Frontal cortex (tissue), 4 donors: ENCODE measurements around the gene LRRC10B. TPM values are rescaled to one million over a fixed set of nuclear protein-coding genes. Genes with fewer than 3 reads are reported as not detected.
A peak's percentile ranks its signal among the peaks of the same experiment; 100 is the strongest.

Source experiments
- DNase-seq, 2 donors: peaks; one replicate each; pipeline ENCODE4 v3.0.0; 2012; ENCODE audit warnings: low spot score in 2 of 2
- FAIRE-seq: peaks from 2 replicates; lab custom pipeline; 2012; peaks lifted over from hg19 to GRCh38; lab: Jason Lieb, UNC
- total RNA-seq: library from RNA; depleted of rRNA; stranded (reverse); fragments of >200 nt; gene quantifications from one replicate; pipeline ENCODE4 v1.2.3, GENCODE V29; 2014
- donor health status: control.
- donor health status: control.
- donor health status: control.

Gene LRRC10B
- total RNA-seq, 1 donor from 2014 or later, result 2.9 TPM

DNA sequence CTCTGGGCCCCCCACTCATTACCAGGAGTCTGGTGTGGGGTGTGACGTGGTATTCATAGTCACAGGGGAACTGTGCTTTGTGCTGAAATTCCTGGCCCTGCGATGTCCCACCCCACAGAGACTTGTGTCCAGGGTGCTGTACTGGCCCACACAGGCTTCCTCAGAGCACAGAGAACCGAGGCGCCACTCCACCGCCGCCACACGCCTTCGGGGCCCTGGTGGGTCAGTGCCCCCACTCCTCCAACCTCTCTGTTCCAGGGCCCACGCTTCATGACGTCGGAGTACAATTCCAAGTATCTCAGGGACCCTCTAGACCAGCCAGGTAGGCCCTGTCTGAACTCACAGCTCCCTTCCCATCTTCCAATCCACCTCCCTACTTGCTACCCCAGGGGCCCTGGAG lies 23.5 kb upstream of the LRRC10B start:
- FAIRE-seq, result no peak
- peak in 1 of 2 donors; percentile 2 for DNase-seq

DNA sequence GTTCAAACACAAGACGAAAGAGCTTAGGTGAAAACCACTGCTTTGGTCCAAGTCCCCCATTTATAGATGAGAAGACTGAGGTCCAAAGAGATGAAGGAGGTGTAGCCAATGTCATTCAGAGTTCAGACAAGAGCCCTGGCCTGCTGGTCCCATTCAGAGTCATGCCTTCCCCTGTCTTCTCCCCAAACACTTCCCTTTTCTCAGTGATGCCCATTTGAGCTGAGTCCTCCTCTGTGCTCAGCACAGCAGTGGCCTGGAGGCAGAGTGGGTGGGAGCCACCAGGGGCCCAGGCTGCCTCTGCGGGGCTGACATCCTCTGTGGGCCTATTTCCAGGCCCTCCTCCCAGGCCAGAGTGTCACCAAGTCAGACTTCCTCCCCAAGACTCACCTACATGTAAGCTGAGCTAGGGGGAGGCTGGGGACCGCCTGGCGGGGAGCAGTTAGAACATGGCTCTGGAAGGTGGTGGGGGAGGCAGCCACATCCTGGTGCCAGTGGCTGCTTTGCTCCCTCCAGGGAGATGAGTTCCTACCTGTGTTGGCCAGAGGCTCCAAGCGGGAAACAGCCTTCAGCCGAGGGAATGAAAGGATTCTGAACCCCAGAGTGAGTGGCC lies 22.4 kb upstream of the LRRC10B start:
- FAIRE-seq (no peak), DNase-seq (peak in 1 of 2 donors; percentile 5)

DNA sequence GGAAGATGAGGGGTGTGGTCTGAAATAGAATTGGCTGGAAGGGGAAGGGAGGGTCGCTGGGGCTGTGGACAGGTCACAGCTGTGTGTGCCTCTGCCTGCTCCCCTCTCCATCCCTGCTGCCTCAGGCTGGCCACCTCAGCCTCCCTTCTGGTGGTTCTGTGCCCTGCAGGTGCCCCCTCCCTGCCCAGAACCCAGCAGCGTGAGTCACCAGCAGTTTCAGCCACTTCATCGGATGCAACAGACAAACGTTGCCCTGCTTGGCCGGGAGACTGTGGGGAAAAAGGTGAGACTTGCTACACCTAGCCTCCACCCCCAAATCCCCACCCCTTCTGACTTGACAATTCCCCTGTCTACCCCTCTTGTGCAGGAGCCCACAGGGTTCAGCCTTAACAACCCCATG lies 21.8 kb upstream of the LRRC10B start:
- FAIRE-seq, result no peak
- no peak for DNase-seq

DNA sequence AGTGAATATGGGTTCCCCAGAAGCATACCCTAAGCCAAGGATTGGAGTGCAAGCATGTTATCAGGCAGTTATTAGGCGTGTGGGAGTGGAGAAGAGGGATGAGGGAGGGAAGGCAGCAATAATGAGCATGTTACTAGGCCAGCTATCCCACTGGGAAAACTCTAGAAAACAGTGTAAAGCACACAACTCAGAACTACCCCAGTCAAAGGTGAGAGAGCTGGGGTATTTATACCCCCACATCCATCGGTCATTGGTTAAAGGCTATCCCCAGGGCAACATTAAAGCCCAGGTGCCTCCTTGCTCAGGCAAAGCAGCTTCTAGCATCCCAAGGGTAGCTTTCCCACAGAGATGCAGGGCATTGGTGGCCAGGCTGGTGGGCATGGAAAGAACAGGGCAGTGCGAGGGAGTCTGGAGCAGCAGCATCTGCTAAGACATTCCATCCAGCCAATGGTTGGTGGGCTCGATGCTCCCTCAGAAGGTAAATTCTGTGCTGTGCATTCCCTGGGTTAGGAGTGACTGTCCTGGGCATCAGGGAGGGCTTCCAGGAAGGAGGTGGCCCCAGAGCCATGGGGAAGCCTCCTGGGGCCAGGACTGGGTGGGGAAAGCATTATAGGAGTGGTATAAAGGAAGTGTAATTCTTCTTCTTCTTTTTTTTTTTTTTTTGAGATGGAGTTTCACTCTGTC lies 21.1 kb upstream of the LRRC10B start:
- no peak for FAIRE-seq

DNA sequence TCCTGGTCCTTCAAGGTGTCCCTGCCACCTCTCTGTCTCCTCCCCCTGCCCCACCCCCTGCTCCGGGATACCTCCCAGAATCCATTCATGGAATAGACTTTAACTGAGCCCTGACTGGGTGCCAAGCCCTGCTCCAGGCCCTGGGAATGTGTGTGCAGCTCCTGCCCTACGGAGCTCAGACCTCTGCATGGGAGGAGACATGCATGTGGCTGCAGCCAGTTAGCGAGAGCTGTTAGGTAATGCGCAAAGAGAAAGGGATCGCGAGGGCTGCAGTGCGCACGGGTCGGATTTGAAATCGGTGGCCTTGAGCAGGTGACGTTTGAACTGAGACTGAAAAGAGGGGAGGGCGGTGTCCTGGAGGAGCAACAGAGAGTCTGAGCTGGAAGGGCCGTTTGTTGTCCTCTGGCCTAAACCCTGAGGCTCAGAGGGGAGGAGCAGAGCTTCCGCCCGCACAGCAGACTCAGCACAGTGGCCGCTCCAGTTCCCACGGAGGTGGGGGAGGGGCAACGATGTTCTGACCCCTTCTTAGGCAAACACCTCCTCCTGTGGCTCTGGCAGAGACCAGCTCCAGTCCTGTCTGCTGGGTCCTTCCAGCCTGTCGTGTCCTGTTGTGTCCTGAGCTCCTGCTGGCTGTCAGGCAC lies 19.8 kb upstream of the LRRC10B start:
- DNase-seq, result no peak
- FAIRE-seq, result no peak

More for the DNA sequence above, 21.1 kb upstream of the LRRC10B start:
- no peak for DNase-seq

DNA sequence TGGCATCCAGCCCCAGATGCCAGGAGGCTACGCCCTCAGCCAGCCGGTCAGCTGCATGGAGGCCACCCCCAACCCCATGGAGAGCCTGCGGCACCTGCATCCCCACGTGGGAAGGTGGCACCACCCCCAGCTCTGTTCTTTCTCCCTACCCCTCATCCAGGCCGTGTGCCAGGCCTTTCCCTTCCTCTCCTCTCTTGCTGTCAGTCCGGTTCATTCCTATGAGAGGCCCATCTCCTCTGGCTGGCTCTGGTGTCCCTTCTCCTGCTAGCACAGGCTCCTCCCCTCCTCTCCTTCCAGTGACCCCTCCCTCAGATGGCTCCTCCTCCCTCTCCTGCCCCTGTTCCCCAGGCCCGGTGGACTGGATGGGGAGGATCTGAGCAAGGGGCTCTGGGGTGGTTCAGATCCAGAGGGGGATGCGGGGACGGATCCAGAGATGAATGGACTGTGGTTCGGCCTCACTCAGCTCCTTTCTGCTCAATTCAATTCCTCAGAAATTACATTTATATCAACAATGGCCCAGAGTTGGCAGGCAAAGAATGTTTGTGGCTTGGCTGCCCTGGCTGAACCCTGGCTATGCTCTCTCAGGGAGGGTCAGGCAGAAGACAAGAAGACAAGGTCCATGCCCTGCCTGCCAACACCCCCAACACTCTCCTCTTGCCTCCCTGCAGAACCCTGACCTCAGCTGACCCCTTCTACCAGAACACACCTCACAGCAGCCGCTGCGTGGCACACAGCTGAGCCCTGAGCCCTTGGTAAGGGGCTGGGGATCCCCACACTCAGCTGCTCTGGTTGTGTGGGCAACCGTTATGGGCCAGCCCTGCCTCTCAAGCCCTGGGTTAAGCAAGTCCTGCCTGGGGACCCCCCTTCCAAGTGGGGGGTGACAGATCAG lies 18.5 kb upstream of the LRRC10B start:
- no peak for DNase-seq
- FAIRE-seq, result no peak

DNA sequence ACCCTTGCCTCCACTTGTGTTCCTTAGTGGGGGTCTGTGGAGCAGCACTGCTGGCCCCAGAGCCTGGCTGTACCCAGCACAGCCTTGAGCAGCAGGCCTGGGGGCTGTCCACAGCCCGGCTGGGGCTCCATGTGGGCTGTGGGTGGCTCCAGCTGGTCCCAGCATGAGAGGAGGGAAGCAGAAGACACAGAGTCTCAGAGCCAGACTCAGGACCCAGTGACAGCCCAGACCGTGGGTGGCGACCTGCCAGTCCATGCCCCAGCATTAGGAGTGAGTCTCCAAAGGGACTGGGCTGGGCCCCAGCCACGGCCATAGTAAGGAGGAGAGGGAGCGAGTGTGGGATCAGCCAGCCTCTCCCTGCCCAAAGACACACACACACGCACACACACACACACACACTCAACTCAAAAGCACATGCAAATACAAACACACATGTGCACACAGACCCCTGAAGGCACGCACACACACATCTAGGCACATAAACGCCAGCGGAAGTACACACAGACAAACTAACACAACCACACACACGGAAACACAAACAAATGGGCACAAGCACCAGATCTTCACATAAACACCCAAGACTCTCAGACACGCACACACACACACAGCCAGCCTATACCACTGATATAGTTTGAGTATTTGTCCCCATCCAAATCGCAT lies 16.7 kb upstream of the LRRC10B start:
- FAIRE-seq, result no peak
- DNase-seq, result no peak

DNA sequence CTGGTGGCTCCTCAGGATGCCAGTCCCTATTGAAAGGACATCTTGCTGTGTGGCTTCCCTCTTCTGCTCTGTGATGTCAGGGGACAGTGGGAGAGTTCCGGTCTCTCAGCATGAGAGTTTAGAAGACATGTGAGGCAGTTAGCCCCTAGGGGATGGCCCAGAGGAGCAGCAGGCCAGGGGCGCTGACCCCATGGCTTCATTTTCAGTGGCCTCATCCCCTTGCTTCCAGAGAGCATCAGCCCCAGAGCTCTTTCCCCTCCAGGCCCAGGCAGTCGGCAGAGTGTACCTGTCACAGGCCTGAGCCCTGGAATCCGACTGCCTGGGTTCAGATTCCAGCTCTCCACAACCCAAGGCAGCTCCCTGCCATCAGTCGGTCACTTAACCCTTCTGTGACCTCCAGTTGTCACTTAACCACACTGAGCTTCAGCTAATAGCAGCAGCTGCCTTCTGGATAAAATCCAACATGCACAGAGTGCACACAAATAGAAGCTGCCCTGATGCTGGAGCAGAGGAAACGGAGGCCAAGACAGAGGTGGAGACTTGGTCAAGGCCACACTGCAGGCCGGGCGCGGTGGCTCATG lies 14.1 kb upstream of the LRRC10B start:
- DNase-seq, result no peak
- FAIRE-seq, result no peak

DNA sequence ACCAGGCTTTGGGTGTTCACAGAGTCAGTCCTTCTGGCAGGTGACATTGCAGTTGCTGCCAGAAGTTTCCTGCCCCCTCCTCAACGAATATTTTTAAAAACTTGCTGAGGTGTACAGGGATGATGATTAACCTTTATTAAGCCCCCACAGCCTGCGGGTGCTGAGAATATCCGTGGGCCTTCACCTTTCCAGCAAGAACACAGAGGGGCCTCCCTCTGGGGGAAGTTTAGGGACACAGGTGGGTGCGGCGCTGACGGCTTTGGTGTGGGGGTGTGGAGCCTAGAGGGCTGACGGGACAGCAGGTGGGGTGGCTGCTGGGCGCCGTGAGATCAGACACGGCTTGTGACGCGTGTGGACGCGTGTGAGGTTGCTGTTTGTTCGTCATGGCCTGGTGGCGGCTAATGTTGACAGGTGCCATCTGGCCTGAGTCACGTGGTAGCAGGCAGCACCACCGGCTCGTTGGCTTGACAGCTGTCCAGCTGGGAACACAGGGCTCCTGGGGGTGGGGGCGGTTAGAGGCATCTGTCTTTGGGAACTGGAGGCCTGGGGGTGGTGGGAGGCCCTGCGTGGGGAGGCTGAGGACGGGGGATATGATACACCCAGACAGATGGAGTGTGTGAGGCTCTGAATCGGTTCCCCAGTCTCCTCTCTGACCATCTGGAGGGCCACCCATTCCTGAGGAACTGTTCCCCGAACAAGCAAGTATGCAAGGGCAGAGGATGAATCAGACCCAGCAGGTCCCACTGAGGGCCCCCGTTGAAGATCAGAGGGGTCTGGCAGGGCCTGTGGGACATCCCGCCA lies 12.5 kb upstream of the LRRC10B start:
- FAIRE-seq (no peak), DNase-seq (no peak)

DNA sequence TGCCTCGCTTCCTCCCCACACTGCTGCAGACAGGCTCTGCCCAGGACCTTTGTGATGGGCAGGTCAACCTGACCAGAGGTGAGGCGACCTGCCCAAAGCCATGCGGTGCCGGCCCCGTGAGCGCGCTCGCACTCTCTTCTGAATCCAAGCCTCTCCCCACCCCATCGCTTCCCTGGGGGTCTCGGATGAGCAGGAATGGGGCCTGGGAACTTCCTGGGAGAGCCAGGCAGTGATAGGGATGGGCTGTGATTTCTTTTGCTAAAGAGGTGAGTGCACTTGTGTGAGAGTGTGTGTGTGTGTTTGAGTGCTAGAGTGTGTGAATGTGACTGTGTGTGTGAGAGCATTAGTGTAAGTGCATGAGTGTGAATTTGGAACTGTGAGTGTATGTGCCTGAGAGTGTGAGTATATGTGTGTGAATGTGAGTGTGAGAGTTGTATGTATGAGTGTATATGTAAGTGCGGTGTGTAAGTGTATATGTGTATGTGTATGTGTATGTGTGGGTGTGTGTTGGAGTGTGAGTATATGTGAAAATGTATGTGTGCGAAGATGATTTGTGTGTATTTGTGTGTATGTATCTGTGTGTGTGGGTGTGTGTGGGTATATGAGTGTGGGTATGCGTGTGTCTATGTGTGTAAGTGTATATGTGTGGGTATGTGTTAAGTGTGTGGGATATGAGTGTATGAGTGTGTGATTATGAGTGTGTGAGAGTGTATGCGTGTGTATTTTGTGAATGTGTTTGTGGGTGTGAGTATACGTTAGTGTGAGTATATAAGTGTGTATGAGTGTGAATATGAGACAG lies 11.7 kb upstream of the LRRC10B start:
- FAIRE-seq, result no peak
- DNase-seq, result no peak

DNA sequence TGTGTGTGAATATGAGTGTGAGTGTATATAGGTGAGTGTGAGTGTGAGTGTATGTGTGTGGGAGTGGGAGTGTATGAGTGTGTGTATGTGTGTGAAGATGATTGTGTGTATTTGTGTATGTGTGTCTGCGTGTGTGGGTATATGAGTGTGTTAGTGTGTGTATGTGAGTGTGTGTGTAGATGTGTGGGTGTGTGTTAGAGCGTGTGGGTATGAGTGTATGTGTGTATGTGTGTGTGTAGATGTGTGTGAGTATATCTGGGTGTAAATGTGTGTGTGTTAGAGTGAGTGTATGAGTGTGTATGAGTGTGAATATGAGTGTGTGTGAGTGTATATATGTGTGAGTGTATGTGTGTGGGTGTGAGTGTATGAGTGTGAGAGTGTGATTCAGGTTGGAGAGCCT lies 11.1 kb upstream of the LRRC10B start:
- FAIRE-seq (no peak), DNase-seq (no peak)

DNA sequence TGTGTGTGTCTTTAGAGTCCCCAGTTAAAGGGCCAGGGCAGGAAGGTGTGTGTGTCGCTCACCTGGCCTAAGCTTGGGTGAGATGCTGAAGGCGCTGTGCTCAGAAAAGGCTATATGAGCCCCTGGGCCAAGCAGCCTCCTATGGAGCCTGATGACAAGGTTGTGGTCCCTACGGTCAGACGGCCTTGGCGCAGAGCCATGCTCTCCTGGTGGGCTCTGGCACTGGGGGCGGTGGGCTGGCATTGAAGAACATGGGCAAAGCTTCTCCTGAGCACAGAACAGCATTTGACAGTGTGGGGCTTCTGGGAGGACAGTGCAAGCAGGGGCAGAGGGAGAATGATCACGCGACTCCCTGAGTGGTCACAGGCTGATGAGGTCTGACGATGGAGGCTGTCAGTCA lies 10.7 kb upstream of the LRRC10B start:
- no peak for DNase-seq
- FAIRE-seq, result no peak

DNA sequence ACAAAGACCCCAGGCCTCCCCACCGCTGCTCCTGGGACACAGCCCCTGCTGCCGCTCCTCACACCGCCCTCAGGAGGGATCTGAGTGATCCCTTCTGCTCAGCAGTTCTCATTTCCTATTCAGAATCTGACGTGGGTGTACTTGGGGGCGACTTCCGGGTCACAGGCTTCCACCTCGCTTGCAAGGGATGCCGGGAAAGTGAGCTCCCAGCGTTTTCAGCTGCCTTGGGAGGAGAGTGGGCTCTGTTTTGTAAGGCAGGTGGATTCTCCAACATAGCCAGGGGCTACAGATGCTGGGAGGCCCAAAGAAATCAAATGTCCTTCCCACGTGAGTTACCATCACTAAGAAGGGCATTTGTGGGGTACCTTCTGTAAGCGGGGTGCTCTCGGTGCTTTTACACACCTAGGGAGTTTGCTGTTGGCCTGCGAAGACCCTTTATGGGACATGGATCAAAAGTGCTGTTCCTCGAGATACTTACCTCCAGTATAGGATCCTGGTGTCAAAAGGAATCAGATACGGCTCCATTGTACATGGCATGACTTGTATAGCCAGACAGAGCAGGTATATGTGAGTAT lies 9.7 kb upstream of the LRRC10B start:
- no peak for FAIRE-seq
- DNase-seq, result no peak

DNA sequence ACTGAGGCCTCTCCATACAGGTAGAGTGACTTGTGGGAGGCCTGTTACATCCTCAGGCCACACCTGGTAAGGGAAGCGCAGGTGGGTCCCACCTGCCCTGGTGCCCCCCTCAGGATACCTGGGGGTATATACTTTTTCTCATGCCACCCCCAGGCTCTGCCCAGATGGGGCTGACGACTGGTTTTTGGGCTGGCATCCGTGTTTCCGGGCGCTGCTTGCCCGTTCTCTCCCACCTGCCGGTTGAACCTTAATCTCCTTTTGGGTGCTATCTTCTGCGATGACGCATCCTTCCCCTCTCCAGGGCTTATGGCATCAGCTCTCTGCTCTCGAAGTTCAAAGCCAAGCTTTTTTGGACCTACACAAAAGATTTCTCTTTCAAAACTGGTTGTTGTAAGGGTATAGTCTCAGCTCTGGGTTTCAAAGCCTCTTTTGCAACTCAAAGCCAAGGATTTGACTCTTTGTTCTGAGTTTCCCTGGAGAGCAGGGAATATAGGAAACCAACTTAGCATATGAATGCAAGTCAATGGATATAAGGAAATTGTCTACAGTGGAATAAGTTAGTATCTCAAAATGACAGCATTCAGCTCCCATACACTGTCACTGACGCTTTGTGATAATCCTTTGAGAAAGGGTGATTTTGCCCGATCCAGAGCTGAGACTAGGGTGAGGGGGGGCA lies 8.6 kb upstream of the LRRC10B start:
- FAIRE-seq (no peak), DNase-seq (no peak)

DNA sequence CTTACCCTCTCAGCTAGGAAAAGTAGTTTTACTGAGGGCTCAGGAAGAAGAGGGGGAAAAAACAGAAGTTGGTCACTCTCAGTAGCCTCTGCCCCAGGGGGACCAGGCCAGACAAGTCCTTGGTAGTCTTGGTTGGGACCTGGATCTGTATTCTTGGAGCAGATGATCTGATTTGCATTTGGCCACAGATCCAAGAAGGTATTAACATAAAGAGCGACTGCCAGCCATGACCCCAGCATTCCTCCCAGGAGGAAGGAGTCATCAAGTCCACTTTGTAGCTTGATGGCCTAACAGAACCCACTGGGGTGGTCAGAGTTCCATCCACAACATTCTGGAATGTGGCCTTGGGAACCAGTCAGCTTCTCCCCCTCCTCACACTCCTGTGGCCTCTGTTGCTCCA lies 6.0 kb upstream of the LRRC10B start:
- FAIRE-seq (no peak), DNase-seq (no peak)

DNA sequence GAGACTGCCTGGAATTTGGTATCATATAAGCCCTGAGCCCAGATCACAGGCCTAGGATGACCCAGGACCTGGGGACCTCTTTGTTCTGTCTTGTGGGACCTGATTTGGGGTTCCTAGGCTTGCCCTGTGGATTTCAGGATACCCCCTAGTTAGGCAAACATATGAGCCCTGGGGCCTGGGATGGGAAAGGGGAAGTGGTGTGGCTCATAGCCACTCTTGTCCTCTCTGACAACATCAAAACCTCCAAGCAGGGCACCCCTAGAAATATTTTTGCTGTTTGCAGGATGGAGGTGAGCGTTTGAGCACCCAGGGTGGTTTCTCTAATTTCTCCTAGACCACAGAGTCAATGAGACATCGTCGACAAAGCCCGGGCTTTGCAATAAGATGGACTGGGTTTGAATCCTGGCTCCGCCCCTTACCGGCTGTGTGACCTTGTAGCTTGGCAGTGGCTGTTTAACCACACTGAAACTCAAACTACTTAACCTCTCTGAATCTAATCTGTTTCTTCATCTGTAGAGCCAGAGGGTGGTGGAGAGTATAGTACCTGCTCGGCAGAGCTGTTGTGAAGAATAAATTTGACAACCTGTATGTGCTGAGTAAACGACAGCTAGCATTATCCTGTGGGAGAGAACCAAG lies 5.3 kb upstream of the LRRC10B start:
- no peak for FAIRE-seq

DNA sequence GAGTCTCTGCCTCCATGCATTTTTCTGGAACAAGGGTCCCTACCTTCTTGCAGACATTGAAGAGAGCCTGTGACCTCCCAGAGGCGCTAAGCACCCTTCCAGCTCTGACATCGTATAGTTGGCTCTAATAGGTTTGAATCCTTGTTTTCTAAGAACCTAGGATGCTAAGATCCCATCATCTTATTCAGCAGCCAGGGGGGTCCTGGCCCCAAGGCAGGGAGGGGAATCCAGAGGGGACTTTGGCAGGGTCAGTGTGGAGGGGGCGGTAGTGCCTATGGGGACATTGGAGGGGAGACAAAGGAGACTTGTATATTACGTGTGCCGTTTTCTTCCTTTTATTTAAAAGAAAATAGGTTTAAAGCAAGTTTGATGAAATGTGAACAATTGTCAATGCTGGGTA lies 3.4 kb upstream of the LRRC10B start:
- FAIRE-seq, result no peak
- DNase-seq, result no peak

More for the DNA sequence above, 5.3 kb upstream of the LRRC10B start:
- no peak for DNase-seq
